Testis (tissue), 3 donors: ENCODE data around the gene C2CD5. TPM values are rescaled to one million over a fixed set of nuclear protein-coding genes. Genes with fewer than 3 reads are reported as not detected.
A peak's percentile ranks its signal among the peaks of the same experiment; 100 is the strongest.

Experiments used
- DNase-seq: peaks from one replicate; pipeline ENCODE4 v3.0.0-alpha.2; 2019
- H3K27ac ChIP-seq, 2 donors: fragments of 200-600 bp; sonication (generic); one replicate each; pipeline ENCODE4 v1.5.1; 2019
- H3K27me3 ChIP-seq: fragments of 200-600 bp; sonication (generic); one replicate; pipeline ENCODE4 v1.5.1; 2019
- H3K36me3 ChIP-seq: fragments of 200-600 bp; sonication (generic); one replicate; pipeline ENCODE4 v1.5.1; 2017; ENCODE audit warnings: low read depth; ENCODE audit errors: missing control alignments
- H3K4me1 ChIP-seq: fragments of 200-600 bp; sonication (generic); one replicate; pipeline ENCODE4 v1.5.1; 2019
- H3K4me3 ChIP-seq, 2 donors: fragments of 200-600 bp; sonication (generic); one replicate each; pipeline ENCODE4 v1.5.1; 2017 to 2019
- H3K9me3 ChIP-seq: fragments of 200-600 bp; sonication (generic); one replicate; pipeline ENCODE4 v1.5.1; 2017
- POLR2A ChIP-seq: fragments of 450-650 bp; IDR thresholded peaks from one replicate; pipeline ENCODE4 v1.6.1; 2017; ENCODE audit warnings: antibody characterized with exemption, mild to moderate bottlenecking, moderate library complexity
- WGBS, 2 donors: methylation state at CpG; one replicate each; pipeline ENCODE4 v1.1.5; 2018; 5-methylcytosine and 5-hydroxymethylcytosine counted together
- intact Hi-C: fragments of 100-400 bp; cut with DNase I; formaldehyde crosslinking; loops from one replicate; pipeline ENCODE4 v1.15.1; 2023; ENCODE audit warnings: low total_unique reads
- polyA plus RNA-seq: library from polyadenylated mRNA; stranded (reverse); fragments of 350-450 nt; fragmentation: Illumina TruSeq; extraction: RNeasy Lipid Tissue Mini Kit (QIAGEN cat#74804); gene quantifications from one replicate; pipeline ENCODE4 v1.2.3, GENCODE V29; 2014; ENCODE audit warnings: low read depth, low replicate concordance; ENCODE audit not compliant: insufficient read depth
- total RNA-seq, 2 donors: library from RNA; depleted of rRNA; stranded (reverse); fragments of >200 nt; gene quantifications; one replicate each; pipeline ENCODE4 v1.2.3, GENCODE V29; 2016
- TF ChIP-seq, protein P1 (sequence below), 3 experiments: fragments of 450-650 bp in 2 of 3; fragments of 200-600 bp in 1 of 3; sonication (generic) in 1 of 3; IDR thresholded peaks; one replicate each; pipeline ENCODE4 v1.5.1; 2016 to 2019; ENCODE audit warnings: antibody characterized with exemption in 3 of 3, mild to moderate bottlenecking in 2 of 3, moderate library complexity in 1 of 3

Gene C2CD5
- total and polyA plus RNA-seq, 3 donors from 2014 or later, result 34.9 to 58.3 (median 42.7) TPM

DNA sequence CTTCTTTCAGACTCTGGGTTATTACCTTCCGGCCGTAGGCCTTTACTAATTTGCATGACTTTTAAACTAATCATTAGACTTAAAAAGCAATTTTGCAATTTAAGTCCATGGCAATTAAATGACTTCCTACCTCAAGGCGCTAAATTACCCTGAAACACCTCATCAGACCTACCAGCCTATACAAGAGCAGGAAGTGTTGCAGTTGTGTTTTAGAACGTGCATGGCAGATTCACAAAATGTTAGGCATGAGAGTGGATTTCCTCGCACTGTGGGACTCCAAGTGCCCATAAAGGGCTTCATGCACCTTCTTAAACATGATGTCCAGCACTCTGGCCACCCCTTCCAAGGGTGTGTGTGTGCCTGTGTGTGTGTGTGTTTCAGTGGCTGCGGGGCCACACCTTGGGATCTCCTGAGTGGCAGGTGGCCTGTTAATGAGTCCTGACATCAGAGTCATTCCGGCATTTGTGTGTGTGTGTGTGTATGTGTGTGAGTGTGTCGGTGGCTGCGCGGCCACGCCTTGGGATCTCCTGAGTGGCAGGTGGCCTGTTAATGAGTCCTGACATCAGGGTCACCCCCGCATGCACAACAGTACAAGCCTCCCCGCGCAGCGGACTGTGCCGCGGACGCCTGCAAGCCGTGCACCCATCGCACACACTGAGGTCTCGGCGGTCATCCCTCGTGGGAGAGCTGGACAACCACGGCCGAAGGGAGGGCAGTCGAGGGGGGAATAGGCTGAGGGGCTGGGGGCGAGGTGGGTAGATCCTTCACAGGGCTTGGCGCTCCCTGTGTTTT lies 900 bp downstream of the C2CD5 start:
- Histone ChIP-seq H3K4me3 (peak overlapping the region; percentile 85 to 92), H3K9me3 (no peaks in the 10 kb centered on the region), H3K4me1 (peaks cover 9% of the 10 kb centered on the region), H3K27me3 (no peaks in the 10 kb centered on the region), H3K27ac (peak overlapping the region; percentile 97 to 98), H3K36me3 (no peaks in the 10 kb centered on the region)
- DNase-seq, result peak; percentile 69
- intact Hi-C loops, result no loop called here
- 5 to 17% methylated on average over 5 to 26 of the region's 28 CpGs for WGBS, 2 donors
- TF ChIP-seq, protein P1, sequence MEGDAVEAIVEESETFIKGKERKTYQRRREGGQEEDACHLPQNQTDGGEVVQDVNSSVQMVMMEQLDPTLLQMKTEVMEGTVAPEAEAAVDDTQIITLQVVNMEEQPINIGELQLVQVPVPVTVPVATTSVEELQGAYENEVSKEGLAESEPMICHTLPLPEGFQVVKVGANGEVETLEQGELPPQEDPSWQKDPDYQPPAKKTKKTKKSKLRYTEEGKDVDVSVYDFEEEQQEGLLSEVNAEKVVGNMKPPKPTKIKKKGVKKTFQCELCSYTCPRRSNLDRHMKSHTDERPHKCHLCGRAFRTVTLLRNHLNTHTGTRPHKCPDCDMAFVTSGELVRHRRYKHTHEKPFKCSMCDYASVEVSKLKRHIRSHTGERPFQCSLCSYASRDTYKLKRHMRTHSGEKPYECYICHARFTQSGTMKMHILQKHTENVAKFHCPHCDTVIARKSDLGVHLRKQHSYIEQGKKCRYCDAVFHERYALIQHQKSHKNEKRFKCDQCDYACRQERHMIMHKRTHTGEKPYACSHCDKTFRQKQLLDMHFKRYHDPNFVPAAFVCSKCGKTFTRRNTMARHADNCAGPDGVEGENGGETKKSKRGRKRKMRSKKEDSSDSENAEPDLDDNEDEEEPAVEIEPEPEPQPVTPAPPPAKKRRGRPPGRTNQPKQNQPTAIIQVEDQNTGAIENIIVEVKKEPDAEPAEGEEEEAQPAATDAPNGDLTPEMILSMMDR (IDR thresholded peaks at IDR 0.05), result no peak
- TF ChIP-seq POLR2A, result no peak

GRCh38 chr12:22541496-22542155 lies 2.7 kb downstream of the C2CD5 start:
- no peak overlapping the region for H3K4me3 ChIP-seq
- no peaks in the 10 kb centered on the region for H3K36me3 ChIP-seq
- DNase-seq, result no peak
- TF ChIP-seq, protein P1 (IDR thresholded peaks at IDR 0.05), result no peak
- 88 to 89% methylated on average over 5 of the region's 5 CpGs for WGBS, 2 donors
- intact Hi-C loops, result no loop called here
- no peaks in the 10 kb centered on the region for H3K9me3 ChIP-seq
- H3K27ac ChIP-seq, result no peak overlapping the region
- H3K4me1 ChIP-seq, result peaks cover 9% of the 10 kb centered on the region
- no peaks in the 10 kb centered on the region for H3K27me3 ChIP-seq

GRCh38 chr12:22539055-22539454 lies 5.3 kb downstream of the C2CD5 start:
- H3K36me3 ChIP-seq, result no peaks in the 10 kb centered on the region
- no peaks in the 10 kb centered on the region for H3K9me3 ChIP-seq
- no peak for DNase-seq
- no peaks in the 10 kb centered on the region for H3K27me3 ChIP-seq
- intact Hi-C loops, result no loop called here
- TF ChIP-seq, protein P1 (IDR thresholded peaks at IDR 0.05), result no peak
- no peak for TF ChIP-seq POLR2A
- no peak overlapping the region for H3K27ac ChIP-seq
- H3K4me1 ChIP-seq, result peaks cover 9% of the 10 kb centered on the region
- no peak overlapping the region for H3K4me3 ChIP-seq

GRCh38 chr12:22538311-22538710 lies 6.0 kb downstream of the C2CD5 start:
- 93 to 94% methylated on average over 4 of the region's 4 CpGs for WGBS, 2 donors
- Histone ChIP-seq H3K9me3 (no peaks in the 10 kb centered on the region), H3K36me3 (no peaks in the 10 kb centered on the region), H3K4me3 (no peak overlapping the region), H3K4me1 (peaks cover 7% of the 10 kb centered on the region), H3K27ac (no peak overlapping the region), H3K27me3 (no peaks in the 10 kb centered on the region)
- TF ChIP-seq, protein P1 (IDR thresholded peaks at IDR 0.05), result no peak
- TF ChIP-seq POLR2A, result no peak
- DNase-seq, result no peak
- intact Hi-C loops, result no loop called here
